Loucy (cell line): ENCODE measurements around the gene CAST.

ENCODE experiments used
- H2AFZ ChIP-seq: fragments of 200-600 bp; sonication (generic); 2 replicates; pipeline ENCODE4 v1.6.0; 2016; ENCODE audit warnings: antibody characterized with exemption, mild to moderate bottlenecking, low read length, moderate library complexity
- H3F3A ChIP-seq: fragments of 200-600 bp; 2 replicates; pipeline ENCODE4 v1.6.0; 2016; ENCODE audit warnings: antibody characterized with exemption, low read depth, mild to moderate bottlenecking
- H3K27me3 ChIP-seq: fragments of 200-600 bp; sonication (generic); 2 replicates; pipeline ENCODE4 v1.6.1; 2014; ENCODE audit warnings: low read length, mild to moderate bottlenecking; ENCODE audit not compliant: insufficient read depth, poor library complexity, severe bottlenecking
- H3K36me3 ChIP-seq: fragments of 200-600 bp; sonication (generic); 2 replicates; pipeline ENCODE4 v1.6.1; 2016; ENCODE audit warnings: low read length; ENCODE audit not compliant: insufficient read depth
- H3K4me1 ChIP-seq: fragments of 200-600 bp; sonication (generic); 2 replicates; pipeline ENCODE4 v1.5.1; 2014; ENCODE audit warnings: low read length, mild to moderate bottlenecking; ENCODE audit not compliant: insufficient read depth, poor library complexity, severe bottlenecking
- H3K4me2 ChIP-seq: fragments of 200-600 bp; sonication (generic); 2 replicates; pipeline ENCODE4 v1.6.0; 2014; ENCODE audit warnings: antibody characterized with exemption, low read length, low read depth, mild to moderate bottlenecking; ENCODE audit not compliant: poor library complexity, severe bottlenecking
- H3K4me3 ChIP-seq: fragments of 200-600 bp; sonication (generic); 2 replicates; pipeline ENCODE4 v1.5.1; 2014; ENCODE audit warnings: low read length, mild to moderate bottlenecking, mixed read lengths; ENCODE audit not compliant: poor library complexity, severe bottlenecking
- H3K79me2 ChIP-seq: fragments of 200-600 bp; sonication (generic); 2 replicates; pipeline ENCODE4 v1.6.1; 2014; ENCODE audit warnings: low read length; ENCODE audit not compliant: insufficient read depth
- H3K9ac ChIP-seq: fragments of 200-600 bp; sonication (generic); 2 replicates; pipeline ENCODE4 v1.6.0; 2014; ENCODE audit warnings: mild to moderate bottlenecking, low read depth, low read length, moderate library complexity; ENCODE audit not compliant: poor library complexity, severe bottlenecking
- H3K9me2 ChIP-seq: fragments of 200-600 bp; sonication (generic); replicated peaks from 2 replicates; pipeline ENCODE4 v1.6.1; 2016; ENCODE audit warnings: low read depth, low read length, mixed read lengths
- H3K9me3 ChIP-seq: fragments of 200-600 bp; sonication (generic); 2 replicates; pipeline ENCODE4 v1.6.1; 2014; ENCODE audit warnings: mild to moderate bottlenecking, antibody characterized with exemption, low read length, low read depth; ENCODE audit not compliant: insufficient read depth
- H4K20me1 ChIP-seq: fragments of 200-600 bp; sonication (generic); 2 replicates; pipeline ENCODE4 v1.6.0; 2014; ENCODE audit warnings: antibody characterized with exemption, low read length, mild to moderate bottlenecking; ENCODE audit not compliant: insufficient read depth, poor library complexity, severe bottlenecking
- EZH2phosphoT487 ChIP-seq: fragments of 200-600 bp; IDR thresholded peaks from 2 replicates; pipeline ENCODE4 v1.6.1; 2018; ENCODE audit warnings: antibody characterized with exemption, mild to moderate bottlenecking, moderate library complexity, borderline replicate concordance
- TF ChIP-seq, protein P1 (sequence below): fragments of 200-600 bp; sonication (generic); conservative IDR thresholded peaks from 2 replicates; pipeline ENCODE4 v1.5.1; 2014; ENCODE audit warnings: mild to moderate bottlenecking, antibody characterized with exemption, low read length

The CAST gene

GRCh38 chr5:96823900-96824380 lies 161.8 kb downstream of the CAST start:
- Histone ChIP-seq H3F3A (no peaks in the 10 kb centered on the region), H3K4me2 (no peak overlapping the region), H3K9me2 (no peaks in the 10 kb centered on the region), H3K36me3 (no peaks in the 10 kb centered on the region), H3K4me3 (no peak overlapping the region), H3K4me1 (peaks cover 78% of the 10 kb centered on the region), H4K20me1 (no peaks in the 10 kb centered on the region), H3K9me3 (no peaks in the 10 kb centered on the region), H3K79me2 (no peaks in the 10 kb centered on the region), H2AFZ (no peak overlapping the region), H3K9ac (no peak overlapping the region), H3K27me3 (no peaks in the 10 kb centered on the region)
- TF ChIP-seq, protein P1, sequence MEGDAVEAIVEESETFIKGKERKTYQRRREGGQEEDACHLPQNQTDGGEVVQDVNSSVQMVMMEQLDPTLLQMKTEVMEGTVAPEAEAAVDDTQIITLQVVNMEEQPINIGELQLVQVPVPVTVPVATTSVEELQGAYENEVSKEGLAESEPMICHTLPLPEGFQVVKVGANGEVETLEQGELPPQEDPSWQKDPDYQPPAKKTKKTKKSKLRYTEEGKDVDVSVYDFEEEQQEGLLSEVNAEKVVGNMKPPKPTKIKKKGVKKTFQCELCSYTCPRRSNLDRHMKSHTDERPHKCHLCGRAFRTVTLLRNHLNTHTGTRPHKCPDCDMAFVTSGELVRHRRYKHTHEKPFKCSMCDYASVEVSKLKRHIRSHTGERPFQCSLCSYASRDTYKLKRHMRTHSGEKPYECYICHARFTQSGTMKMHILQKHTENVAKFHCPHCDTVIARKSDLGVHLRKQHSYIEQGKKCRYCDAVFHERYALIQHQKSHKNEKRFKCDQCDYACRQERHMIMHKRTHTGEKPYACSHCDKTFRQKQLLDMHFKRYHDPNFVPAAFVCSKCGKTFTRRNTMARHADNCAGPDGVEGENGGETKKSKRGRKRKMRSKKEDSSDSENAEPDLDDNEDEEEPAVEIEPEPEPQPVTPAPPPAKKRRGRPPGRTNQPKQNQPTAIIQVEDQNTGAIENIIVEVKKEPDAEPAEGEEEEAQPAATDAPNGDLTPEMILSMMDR, result no peak
- no peak for TF ChIP-seq EZH2phosphoT487
